ENCODE data around the gene SPOCK1.
A peak's percentile ranks its signal among the peaks of the same experiment; 100 is the strongest.

The SPOCK1 gene

DNA sequence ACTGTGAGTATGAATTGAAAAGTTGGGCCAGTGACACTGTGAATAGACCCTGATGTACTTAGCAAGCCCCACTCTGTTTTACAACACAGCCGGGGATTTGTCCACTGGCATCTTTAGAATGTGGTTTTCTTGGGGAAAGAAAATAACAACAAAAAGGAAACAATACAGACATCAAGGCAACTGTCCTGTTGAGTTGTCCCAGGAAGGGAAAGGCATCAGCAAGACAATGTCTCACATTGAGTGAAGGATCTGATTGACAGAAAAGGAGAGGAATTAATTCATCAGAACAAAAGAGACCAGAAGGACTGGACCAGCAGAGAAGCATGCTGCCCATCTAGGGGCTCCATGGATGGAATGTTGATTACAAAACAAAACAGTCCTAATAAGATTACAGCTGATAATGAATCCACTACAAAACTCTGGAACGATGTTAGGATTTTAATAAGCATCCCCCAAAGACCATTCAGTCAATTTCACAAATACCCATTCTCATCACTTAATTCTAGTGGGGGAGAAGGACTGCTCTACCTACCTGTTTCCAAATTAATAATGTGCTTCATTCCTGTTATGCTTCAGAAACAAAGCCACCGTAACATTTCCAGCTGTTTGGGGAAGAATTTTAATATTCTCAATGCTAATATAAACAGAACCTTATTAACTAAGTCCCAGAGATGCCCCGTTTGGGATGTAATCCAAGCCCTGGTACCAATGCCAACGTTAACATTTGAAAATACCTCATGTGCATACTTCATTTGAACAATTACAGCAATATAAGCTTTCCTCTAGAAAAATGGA, 298.0 kb downstream of the SPOCK1 start:
- DNase-seq, result no peak

DNA sequence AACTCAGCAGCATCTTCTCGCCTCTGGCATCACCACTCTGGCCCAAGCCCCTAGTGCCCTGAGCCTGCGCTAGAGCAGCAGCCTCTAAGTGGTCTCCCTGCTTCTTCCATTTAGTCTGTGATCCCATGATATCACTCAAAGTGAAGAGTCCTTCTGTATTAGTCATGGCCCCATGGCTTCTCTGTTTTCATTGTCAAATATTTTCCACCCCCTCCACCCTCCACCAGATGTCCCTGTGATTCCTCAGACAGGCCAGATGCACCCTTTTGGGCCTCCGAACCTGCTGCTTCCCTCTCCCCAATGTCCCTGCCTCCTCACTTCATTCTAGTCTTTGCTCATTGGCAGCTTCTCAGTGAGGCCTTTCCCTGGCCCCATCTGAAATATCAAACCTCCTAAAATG, 299.2 kb downstream of the SPOCK1 start:
- peak in 1 of 51 donors; percentile 30 for DNase-seq

DNA sequence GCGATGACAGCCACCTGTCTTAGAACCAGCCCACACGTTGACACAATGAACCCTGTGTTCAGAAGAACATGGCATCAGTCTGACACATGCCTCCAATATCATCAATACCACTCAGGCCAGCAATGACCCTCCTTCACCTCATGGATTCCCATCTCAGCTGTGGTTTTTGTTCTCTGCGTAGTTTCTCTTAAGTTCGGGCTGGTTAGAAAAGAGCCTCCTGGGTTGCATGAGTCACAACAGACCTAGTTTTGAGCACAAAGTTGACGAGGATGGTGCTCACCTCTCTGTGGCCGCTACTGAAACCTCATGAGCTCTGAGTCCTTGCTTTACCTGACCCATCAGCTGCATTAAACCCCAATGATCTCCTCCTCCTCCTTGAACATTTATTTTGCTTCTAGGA, 299.9 kb downstream of the SPOCK1 start:
- no peak for DNase-seq

DNA sequence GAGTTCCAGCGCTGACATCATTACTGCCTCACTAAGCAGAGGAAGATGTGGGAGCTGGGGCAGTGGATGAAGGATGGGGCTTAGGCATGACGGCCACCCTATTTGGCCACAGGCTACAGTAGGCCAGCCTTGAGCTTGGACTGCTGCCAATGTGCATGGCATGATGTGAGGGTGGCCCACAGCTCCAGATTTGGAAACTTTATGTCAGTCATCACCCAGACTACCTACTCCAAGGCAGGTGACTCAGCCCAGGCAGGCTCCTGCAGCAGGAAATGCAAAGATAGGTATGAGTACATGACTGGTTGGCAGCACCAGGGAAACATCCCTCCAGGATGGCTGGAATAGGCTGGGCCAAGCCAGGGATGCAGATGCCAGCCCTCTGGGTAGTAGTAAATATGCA, 303.6 kb downstream of the SPOCK1 start:
- DNase-seq, result peak in 1 of 51 donors; percentile 44

DNA sequence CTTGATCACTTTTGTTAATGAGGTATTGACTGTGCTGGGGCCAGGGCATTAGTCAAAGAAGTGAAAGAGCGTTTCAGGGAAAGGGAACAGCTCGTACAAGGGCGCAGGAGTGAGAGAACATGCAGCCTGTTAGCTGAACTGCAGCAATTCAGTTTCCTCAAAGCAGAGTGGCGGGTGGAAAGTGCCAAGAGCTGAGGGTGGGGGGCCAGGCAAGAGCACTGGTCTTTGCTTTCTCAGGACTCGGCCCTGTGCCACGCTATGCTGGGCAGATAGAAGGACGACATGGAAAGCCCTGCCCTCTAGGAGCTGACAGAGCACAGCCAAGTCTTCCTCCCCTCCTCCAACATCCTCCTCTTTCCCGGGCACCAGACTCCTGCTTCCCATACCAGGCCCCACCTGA, 304.8 kb downstream of the SPOCK1 start:
- DNase-seq, result peak in 5 of 51 donors; percentile 14 to 28 (median 20)

DNA sequence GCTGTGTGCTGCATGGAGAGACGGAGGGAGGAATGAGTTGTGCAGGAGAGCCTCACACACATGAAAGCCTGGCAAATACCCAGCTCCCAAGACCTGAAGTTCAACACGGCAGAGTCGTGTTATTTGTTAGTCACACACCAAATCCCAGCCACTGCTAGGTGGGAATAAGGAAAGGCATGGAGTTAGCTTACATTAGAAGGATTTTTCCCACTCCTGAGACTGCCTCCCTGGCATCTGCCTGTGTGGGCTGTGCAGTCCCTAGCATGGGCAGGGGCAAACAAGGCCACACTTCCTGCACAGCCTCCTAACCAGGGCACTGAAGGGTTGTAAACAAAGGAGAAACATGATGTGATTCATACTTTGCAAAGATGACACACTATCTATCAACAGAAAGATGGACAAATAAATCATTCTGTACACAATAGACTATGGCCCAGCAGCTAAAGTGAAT, 306.8 kb downstream of the SPOCK1 start:
- no peak for DNase-seq

DNA sequence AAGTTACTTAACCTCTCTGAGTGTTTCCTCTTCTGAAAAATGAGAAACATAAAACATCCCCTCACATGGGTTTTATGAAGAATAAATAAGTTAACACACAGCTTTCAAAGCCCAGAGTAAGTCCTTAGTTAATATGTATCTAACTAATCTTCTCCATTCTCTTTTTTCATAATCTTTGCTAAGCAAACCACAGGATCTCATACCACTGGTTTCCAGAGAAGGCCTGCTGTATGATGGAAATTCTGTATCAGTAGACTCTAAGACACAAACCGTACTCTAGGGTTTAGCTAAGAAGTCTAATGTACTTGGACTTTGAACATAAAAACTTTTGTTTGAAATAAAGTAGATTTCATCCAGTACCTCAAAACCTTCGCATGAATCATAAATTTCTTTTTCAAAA, 307.9 kb downstream of the SPOCK1 start:
- DNase-seq, result no peak

DNA sequence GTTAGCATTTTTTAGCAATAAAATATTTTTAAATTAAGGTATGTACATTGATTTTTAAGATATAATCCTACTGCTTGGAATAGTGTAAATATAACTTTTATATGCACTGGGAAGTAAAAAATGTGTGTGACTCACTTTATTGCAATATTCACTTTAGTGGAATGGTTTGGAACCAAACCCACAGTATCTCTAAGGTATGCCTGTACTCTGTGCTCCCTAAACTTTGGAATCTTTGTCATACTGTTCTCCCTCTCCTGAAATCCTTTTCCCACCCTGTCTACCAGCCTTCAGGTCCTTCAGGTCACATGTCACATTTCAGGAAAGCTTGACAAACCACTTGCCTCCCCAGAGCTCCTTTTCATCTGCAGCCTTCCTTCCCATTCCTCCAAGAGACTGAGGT, 308.7 kb downstream of the SPOCK1 start:
- DNase-seq, result no peak

DNA sequence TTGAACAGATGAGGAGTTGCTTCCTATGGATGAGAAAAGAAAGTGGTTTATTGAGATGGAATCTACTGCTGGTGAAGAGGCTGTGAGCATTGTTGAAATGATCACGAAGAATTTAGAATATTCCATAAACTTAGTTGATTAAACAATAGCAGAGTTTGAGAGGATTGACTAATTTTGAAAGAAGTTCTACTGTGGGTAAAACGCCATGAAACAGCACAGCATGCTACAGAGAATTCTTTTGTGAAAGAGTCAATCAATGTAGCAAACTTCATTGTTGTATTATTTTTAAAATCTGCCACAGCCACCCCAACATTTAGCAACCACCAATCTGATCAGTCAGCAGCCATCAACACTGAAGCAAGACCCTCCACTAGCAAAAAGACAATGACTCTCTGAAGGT, 309.1 kb downstream of the SPOCK1 start:
- no peak for DNase-seq

DNA sequence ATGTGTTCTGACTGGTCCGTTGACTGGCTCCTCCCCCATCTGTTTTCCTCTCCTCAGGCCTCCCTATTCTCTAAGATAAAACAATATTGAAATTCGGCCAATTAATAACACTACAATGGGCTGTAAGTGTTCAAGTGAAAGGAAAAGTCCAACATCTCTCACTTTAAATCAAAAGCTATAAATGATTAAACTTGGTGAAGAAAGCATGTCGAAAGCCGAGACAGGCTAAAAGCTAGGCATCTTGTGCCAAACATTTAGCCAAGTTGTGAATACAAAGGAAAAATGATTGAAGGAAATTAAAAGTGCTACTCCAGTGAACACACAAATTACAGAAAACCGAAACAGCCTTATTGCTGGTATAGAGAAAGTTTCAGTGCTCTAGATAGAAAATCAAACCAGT, 310.6 kb downstream of the SPOCK1 start:
- no peak for DNase-seq

DNA sequence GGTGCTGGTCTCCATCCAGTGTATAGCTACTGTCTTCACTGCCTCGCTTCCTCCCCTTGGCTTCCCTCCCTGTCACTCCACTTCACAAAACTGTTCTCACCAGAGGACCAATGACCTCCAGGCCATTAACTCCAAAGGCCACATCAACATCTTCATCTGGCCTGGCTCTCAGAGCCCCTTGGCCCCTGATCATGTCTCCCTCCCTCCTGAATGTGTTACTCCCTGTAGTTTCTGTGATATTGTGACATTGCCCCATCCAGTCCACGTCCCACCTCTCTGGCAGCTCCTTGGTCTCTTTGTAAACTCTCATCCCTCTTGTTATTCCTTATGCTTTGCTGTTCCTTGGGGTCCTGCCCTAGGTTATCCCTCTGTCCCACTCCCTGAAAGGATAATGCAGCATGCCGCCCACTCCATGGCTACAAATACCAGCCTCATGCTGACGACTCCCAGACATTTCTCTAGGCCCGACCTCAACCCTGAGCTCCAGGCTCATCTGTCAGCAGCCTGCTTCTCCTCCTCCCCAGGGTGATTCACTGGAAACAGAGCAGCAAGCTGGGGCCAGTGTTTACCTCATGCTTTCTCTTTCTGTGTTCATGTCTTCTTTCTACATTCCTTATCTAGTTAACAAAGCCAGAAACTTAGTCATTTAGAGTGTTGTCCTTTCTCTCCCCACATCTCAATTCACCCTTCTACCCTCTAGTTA, 312.2 kb downstream of the SPOCK1 start:
- no peak for DNase-seq

DNA sequence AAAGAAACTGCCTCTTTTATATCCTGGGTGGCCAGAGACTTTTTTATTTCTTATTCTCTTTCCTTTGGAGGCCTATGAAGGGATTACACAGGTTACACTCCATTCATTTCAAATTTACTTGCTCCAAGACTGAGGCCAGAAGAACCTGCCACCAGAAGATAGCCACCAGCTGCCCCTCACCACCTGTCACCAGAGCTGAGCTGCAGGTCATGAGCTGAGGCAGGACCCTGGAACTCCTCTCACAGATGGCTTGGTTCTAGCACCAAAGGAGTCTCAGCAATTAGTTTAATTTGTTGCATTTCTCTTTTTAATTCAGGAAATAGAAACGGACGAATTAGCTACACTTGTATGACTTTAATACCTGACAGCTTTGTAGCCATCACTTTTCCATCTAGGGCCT, 313.9 kb downstream of the SPOCK1 start:
- DNase-seq, result no peak

DNA sequence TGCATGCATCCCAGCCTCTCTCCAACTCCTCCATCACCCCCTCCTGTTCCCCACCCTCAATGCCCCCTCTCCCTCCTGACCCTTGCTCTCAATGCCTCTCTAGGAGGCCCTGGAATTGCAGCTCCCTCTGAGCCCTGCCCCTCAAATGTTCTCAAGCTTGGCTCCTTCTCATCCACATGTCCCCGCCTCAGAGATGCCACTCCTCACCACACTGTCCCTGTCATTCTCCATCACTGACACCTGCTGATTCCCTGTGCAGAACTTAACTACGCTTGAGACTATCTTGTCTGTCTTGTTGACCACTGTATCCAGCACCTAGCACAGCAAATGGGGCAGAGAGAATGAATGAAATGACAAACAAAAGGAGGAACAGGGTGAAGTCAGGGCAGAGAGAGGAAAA, 314.4 kb downstream of the SPOCK1 start:
- no peak for DNase-seq

DNA sequence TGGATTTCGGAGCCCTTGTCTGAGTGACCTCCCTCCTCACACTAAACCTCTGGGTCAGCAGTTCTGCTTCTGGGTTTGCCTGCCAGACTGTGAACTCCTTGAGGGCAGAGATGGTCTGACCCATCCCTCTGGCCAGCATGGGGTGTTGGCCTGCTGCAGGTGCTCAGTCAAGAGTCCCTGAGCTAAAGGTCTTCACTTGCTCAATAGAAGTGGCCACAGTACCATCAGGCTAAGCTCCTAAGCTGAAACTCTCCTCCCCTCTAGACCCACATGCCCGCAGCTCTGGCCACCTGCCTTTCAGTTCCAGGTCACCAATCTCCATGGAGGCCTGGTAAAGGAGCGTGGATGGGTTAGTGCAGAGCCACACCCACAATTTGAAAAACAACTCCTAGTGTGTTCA, 316.6 kb downstream of the SPOCK1 start:
- DNase-seq, result no peak

DNA sequence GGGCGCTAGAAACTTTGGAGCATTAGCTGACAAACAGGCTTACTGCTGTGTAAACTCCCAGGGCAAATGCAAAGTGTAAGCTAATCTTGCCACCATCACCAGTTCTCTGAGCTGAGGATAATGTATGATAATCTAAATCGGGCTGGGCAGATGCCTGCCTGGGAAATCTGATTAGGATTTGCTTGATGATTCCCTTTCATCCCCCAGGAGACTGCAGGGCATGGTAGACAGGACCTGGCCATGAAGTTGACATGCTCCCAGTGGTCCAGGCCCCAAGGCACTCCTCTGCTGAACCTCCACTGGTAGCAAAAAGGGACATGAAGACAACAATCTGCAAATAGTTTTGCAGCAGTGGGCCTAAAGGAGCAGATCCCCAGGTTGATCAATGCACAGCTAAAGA, 317.5 kb downstream of the SPOCK1 start:
- DNase-seq, result no peak

DNA sequence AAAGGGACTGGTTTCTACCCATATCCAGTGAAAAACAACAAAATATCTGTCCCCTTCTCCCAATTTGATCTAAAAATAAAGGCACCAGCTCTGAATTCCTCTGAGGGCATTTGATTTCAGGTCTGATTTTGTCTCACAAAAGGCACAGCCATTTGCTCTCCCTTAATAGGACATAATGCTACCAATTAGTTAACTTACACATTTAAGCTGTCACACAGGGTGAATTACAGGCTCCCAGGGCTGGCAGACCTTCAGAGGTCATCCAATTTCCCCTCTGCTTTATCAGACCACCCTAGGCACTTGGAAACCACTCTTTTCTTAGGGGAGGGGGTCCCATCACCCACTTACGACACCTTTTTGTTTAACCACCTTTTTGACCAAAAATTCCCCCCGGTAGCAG, 319.9 kb downstream of the SPOCK1 start:
- DNase-seq, result no peak

DNA sequence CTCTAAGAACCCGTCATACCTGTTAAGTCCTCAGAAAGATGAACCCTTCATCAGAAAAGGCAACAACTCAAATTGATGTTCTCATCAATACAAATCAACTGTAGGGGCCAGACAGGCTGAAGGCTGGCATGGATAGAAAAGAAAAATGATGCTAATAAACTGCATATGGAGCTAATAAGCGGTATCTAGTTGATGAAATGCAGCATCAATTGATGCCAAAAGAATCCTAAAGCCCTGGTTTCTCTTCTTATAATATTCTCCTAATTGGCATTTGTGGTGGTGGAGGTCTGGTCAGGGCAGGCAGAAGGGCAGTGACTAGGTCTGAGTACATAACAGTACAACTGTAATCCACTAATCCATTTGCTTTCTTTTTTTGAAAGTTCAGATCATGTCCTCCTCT, 322.5 kb downstream of the SPOCK1 start:
- no peak for DNase-seq

DNA sequence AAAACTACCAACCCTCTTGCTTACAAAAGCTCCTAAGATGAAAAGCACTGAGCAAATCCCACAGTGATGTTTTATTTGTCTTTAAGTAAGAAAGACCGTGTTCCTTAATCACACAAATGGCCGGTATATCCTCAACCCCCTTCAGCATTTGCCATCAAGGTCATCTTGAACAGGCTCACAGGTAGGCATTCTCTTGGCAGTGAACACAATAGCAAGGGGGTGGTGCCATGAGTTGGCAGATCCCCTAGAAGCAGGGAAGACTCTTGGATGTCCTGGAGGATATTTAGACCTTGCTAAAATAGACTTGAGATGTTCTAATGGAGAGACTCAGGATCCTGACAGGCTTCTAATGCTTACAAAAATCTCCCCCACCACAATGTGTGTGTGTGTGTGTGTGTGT, 323.0 kb downstream of the SPOCK1 start:
- no peak for DNase-seq

DNA sequence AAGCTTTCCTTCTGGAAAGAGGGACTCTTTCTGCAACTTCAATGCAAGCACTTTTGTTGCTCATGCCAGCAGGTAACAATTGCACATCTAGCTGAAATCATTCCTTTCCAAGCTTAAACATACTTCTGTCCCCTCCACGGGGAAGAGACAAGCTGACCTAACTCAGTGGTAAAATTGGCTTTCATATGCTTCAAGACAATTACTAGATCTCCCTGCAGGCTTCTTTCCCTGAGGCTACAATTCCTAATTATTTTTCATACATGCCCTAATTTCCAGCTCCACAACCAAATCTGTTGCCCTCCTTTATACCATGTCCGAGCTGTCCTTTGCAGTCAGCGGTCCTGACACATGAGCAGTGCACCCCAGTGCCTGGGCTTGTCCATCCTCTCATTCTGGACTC, 324.9 kb downstream of the SPOCK1 start:
- no peak for DNase-seq

DNA sequence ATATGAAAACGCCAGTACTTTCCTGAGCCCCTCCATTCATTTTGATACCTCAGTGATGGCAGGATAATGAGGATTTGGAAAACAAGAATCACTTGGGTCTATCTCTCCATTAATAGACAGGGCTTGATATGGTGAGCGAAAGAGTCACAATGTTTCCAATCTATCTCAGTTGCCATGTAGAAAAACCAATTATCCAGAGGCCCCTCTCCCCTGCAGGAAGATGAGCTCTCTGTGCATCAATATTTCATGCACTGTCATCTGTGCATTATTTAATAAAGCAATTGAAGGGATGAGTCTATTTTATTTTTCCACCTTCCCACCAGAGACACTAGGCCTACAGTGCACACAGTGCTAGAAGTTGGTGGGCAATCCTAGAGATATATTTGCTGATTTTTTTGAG, 326.9 kb downstream of the SPOCK1 start:
- DNase-seq, result no peak

DNA sequence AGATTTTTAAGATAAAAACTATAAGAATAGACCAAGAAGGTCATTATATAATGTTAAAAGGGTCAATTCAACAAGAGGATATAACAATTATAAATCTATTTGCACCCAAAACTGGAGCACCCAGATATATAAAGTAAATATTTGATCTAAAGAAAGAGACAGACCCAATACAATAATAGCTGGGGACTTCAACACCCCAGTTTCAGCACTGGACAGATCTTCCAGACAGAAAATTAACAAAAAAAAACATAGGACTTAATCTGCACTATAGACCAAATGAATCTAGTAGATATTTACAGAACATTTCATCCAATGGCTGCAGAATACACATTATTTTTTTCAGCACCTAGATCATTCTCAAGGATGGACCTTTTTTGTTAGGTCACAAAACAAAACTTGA, 331.9 kb downstream of the SPOCK1 start:
- no peak for DNase-seq

DNA sequence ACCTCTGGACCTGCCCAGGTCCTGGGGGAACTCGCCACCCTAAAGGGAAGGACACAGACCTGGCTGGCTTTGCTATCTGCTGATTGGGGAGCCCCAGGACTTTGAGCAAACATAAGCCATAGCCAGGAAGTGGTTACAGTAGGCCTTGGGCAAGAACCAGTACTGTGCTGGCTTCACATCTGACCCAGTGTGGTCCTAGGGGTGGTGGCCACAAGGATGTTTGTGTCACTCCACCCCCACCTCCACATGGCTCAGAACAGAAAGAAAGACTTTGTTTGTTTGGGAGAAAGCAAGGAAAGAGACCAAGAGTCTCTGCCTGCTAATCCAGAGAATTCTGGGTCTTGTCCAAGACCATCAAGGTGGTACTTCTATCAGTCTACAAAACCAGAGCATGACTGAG, 334.2 kb downstream of the SPOCK1 start:
- no peak for DNase-seq

DNA sequence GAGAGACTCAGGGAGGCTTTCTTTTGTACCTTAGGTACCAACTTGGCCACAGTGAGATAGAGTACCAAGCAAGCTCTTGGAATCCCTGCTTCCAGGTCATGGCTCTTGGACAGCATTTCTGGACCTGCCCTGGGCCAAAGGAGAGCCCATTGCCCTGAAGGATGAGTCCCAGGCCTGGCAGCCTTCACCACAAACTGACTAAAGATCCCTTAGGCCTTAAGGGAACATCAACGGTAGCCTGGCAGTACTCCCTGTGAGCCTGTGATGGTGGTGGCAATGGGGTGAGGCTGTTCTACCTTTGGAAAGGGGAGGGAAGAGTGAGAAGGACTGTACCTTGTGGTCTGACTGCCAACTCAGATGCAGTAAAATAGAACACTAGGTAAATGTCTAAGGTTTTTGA, 334.6 kb downstream of the SPOCK1 start:
- no peak for DNase-seq

All from hypothalamus (tissue), 51 donors.